Activated CD8-positive, alpha-beta memory T cell treated with anti-CD3 and anti-CD28 coated beads for 48 hours (primary cell): ENCODE results near the gene ZC3H11A.
A peak's percentile ranks its signal among the peaks of the same experiment; 100 is the strongest.
"Not testable (repeated sequence)": the region's sequence is repeated elsewhere in the genome, so short reads cannot be mapped to it uniquely, and the experiment has no call there.

Experiments
- DNase-seq, 3 experiments: peaks; one replicate each; pipeline ENCODE4 v3.0.0-alpha.2; 2020; ENCODE audit warnings: low read depth in 2 of 3, low spot score in 2 of 3

ZC3H11A gene

GRCh38 chr1:203795441-203796235, at the start of gene ZC3H11A, which contains the start of gene ZBED6:
Gene ZC3H11A, plus strand, starts transcription at chr1:203795623. Its CDS starts 21,448 bp downstream, at chr1:203817071.
Gene ZBED6, plus strand, starts transcription at chr1:203795623. Its CDS starts 1,900 bp downstream, at chr1:203797523.
- peak; percentile 85 to 91 (median 89) for DNase-seq

DNA sequence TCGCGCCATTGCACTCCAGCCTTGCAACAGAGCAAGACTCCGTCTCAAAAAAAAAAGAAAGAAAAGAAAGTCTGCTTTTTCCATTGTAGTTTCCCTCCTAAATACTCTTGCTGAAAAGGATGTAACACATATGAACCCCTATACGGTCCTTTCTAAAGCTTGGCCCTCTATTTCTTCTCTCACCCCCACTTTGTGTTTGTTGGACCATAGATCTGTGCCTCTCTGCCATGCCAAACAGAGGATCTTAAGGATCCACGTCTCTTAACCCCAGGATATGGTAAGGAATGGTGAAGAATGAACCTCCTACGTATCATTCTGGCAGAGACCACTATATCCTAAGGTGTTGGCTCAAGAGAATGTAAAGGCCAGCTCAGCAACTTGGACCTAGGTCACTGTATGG, 49.1 kb upstream of the ZC3H11A start:
- no peak for DNase-seq

DNA sequence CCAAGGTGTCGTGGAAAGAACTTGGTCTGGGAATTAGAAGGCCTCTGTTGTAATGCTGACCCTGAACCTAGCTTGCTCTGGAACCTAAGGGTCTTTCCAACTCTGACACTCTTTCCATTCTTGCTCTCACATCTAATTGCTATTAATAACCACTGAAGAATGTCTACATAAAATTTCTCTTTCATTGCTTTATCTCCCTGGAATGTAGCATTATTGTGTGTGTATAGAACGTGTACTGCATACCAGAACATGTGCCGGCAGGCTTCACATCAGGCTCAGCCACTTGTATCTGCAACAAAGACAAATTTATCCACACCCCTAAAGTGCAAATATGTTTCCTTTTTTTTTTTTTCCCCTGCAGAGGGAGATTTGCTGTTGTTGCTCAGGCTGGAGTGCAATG, 44.4 kb upstream of the ZC3H11A start:
- no peak for DNase-seq

GRCh38 chr1:203751618-203752361, 43.6 kb upstream of the ZC3H11A start:
- DNase-seq = not testable (repeated sequence)

GRCh38 chr1:203754455-203754864, 41.0 kb upstream of the ZC3H11A start:
- no peak for DNase-seq

GRCh38 chr1:203756036-203756435, 39.4 kb upstream of the ZC3H11A start:
- no peak for DNase-seq

GRCh38 chr1:203758749-203759148, 36.7 kb upstream of the ZC3H11A start:
- not testable (repeated sequence) for DNase-seq

DNA sequence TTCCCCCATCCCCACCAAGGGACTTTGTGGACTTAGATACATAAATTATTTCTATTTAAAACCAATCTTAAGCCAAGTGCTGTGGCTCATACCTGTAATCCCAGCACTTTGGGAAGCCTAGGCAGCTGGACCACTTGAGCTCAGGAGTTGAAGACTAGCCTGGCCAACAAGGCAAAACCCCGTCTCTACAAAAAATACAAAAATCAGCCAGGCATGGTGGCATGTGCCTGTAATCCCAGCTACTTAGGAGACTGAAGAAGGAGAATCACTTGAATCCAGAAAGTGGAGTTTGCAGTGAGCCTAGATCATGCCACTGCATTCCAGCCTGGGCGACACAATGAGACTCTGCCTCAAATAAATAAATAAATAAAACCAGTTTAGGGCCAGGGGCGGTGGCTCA, 34.9 kb upstream of the ZC3H11A start:
- no peak for DNase-seq

GRCh38 chr1:203761958-203762357, 33.5 kb upstream of the ZC3H11A start:
- DNase-seq = not testable (repeated sequence)

DNA sequence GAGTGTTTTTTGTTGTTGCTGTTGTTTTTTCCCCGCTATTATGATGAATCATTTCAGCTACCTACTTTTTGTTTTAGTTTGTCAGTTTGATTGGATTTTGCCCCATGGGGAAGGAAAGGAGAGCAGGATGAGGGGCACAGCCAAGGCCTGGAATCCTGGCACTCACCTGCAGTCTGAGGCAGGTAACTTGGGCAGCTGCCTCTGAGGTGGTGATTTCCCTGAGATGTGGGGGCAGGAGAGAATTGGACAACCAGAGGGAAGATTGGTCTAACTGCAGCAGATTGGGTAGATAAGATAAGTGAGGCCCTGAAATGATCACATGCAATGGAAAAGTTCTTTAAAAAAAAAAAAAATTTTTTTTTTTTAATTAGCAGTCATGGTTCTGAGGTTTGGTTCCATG, 31.9 kb upstream of the ZC3H11A start:
- no peak for DNase-seq

GRCh38 chr1:203764105-203765028, 31.1 kb upstream of the ZC3H11A start:
- DNase-seq = no peak

DNA sequence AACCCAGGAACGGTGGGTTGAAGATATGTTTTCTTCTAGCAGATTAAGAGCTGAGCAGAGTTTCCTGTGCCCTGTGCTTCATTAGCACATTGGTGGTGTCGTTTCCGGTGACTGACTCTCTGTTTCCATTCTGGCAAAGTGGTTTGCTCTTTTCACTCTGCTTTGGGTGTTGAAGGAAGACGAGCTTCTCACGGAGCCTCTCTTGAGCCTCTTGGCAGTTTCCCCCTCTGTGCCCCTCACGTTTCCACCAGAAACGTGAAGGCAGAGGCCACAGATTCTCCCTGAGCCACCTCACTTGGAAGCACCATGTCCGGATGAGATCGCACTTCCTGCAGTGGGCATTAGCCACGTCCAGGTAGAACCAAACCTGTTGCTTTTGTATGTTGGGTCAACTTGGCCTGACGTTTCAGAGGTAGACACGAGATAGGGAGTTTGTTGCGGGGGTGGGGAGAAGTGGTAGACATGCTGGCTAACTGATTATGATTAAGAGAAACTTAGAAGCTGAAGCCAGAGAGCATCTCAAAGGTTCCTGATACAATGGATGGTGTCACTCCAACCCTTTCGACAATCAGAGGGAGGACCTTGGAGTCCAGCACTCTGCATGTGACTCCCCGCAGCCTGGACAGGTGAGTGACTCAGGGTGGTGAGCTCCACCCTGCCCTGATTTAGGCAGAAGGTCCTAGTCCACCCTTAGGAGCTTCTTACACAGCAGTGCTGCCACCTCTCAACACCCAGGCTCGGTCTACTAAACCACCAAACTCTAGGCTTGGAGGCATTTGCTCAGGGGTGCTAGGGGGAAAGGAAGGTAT, 30.2 kb upstream of the ZC3H11A start, which contains the start of gene LAX1:
LAX1 (plus strand) TSS at position 155 of the 809 bp plus-strand sequence; CDS start at position 538, 383 bp downstream.
- DNase-seq = peak; percentile 52 to 61 (median 53)

GRCh38 chr1:203768256-203768655, 27.2 kb upstream of the ZC3H11A start:
- DNase-seq = no peak

GRCh38 chr1:203769505-203770343, 25.7 kb upstream of the ZC3H11A start:
- no peak for DNase-seq

- DNase-seq = no peak
Measured at GRCh38 chr1:203771901-203772301, 23.5 kb upstream of the ZC3H11A start.

DNA sequence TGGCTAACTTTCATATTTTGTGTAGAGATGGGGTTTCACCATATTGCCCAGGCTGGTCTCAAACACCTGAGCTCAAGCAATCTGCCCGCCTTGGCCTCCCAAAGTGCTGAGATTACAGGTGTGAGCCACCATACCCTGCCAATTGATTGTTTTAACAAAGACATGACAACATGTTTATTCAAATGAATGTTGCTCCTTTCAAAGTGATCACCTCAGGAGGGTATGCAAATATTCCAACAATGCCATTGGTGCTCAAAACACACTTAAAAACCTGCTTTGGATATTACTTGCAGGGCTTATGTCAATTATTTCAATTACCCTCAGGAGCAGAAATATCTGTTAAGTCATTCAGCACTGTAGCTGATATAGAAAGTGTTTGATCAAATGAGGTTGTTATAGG, 22.6 kb upstream of the ZC3H11A start:
- no peak for DNase-seq

- no peak for DNase-seq
Measured at GRCh38 chr1:203776636-203777035, 18.8 kb upstream of the ZC3H11A start.

DNA sequence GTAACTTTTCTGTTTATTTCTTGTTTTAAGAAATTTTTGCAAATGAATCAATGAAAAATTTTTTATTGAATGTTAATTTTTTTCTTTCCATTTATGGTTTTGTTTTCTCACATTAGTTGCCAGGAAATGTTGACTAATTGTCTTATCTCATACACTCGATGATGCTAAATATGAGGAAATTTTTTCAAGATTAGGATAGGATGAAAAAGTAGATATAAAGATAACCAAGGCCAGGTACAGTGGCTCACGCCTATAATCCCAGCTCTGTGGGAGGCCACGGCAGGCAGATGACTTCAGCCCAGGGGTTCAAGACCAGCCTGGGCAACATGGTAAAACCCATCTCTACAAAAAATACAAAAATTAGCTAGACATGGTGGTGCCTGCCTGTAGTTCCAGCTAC, 17.8 kb upstream of the ZC3H11A start:
- no peak for DNase-seq

- DNase-seq = no peak
Measured at GRCh38 chr1:203778146-203778545, 17.3 kb upstream of the ZC3H11A start.
